Measurements from ENCODE around the gene SPESP1. TPM values are rescaled to one million over a fixed set of nuclear protein-coding genes. Genes with fewer than 3 reads are reported as not detected.

The SPESP1 gene
- total RNA-seq, 2 experiments from 2014 or later = 0.47 to 0.81 TPM

Other genes with a start within 250 kb of the SPESP1 start
- gene ANP32A, start 109.6 kb upstream of the SPESP1 start, total RNA-seq = 100 to 1,000 TPM; 216 to 245 TPM
- not detected for gene NOX5, start 84.2 kb downstream of the SPESP1 start, total RNA-seq
- gene GLCE, start 230.1 kb downstream of the SPESP1 start, total RNA-seq = 1 to 10 TPM; 2.5 to 2.6 TPM